ENCODE measurements around the gene E2F6.

E2F6 gene

DNA sequence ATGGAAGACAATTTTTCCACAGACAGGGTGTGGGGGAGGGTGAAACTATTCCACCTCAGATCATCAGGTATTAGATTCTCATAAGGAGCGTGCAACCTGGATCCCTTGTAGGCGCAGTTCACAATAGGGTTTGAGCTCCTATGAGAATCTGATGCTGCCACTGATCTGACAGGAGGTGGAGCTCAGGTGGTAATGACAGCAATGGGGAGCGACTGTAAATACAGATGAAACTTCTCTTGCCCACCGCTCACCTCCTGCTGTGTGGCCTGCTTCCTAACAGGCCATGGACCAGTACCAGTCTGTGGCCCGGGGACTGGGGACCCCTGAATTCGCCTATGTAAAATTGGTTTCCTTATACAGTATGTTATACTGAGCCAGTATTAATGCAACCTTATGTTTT is 27.3 kb upstream of the E2F6 start:
- DNase-seq (ENCODE audit: low spot score) = no peak
- TF ChIP-seq, protein P1, sequence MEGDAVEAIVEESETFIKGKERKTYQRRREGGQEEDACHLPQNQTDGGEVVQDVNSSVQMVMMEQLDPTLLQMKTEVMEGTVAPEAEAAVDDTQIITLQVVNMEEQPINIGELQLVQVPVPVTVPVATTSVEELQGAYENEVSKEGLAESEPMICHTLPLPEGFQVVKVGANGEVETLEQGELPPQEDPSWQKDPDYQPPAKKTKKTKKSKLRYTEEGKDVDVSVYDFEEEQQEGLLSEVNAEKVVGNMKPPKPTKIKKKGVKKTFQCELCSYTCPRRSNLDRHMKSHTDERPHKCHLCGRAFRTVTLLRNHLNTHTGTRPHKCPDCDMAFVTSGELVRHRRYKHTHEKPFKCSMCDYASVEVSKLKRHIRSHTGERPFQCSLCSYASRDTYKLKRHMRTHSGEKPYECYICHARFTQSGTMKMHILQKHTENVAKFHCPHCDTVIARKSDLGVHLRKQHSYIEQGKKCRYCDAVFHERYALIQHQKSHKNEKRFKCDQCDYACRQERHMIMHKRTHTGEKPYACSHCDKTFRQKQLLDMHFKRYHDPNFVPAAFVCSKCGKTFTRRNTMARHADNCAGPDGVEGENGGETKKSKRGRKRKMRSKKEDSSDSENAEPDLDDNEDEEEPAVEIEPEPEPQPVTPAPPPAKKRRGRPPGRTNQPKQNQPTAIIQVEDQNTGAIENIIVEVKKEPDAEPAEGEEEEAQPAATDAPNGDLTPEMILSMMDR (IDR thresholded peaks at IDR 0.05; ENCODE audit: extremely low read depth, missing control alignments) = no peak

DNA sequence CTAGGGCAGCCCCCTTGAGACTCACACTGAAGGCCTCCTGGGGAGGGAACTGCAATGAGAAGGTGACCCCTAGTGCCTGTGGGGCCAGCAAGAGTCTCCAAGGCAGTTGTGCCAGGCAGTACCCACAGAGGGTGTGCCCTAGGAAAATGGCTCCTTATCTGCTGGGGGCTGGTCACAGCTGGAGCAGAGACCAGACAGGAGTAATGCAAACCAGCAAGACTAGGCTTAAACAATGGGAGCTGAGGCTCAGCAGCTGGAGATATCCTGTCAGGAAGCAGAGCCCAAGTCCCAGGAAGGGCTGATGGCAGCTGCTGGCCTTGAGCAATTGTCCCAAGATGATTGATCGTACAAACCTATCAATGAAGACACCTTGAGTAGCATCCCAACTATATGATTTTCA is 26.8 kb upstream of the E2F6 start:
- TF ChIP-seq, protein P1 (IDR thresholded peaks at IDR 0.05; ENCODE audit: extremely low read depth, missing control alignments) = no peak
- DNase-seq (ENCODE audit: low spot score) = no peak

DNA sequence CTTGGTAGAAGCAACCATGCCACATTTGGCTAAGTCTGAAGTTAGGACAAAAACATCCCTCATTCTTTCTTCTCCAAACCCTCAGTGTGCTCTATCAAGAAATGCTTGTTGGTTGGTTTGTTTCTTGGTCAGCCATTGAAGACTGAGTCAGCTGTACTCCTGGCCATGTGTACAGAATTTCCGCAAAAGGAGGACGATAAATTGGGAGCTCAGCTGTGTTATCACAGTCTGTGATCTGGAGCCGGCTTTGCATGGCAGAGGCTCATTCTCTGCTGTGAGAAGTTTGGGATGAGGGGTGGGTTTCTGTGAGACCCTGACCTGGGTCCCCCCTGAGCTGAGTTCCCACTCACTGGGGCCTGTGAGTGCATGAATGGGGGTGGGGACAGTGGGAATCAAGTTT is 26.3 kb upstream of the E2F6 start:
- DNase-seq (ENCODE audit: low spot score) = no peak
- TF ChIP-seq, protein P1 (IDR thresholded peaks at IDR 0.05; ENCODE audit: extremely low read depth, missing control alignments) = no peak

DNA sequence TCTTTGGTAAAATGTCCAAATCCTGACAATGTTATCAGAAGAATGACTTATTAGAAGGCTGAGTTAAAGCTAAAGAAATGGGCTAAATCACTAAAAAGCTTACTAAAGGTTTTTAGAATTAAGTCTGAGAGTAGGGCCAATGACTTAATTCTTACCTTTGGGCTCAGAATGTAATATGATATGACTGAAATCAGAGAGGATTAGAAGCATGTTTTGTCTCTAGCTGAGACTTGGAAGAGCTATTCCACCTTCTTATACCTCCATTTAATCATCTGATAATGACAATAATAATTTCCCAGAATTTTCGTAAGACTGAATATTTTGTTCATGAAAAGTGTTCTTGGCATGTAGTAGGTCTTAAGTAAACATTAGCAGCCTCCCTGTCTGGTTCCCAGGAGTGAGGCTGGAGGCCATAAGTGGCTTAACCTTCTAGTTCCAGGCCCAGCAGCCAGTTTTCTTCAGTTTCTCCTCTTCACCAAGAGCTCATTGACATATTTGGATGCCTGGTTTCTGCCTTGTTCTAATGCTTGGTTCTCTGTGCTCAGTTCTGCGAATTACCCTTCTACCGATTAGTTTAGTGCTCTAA is 25.5 kb upstream of the E2F6 start:
- DNase-seq (ENCODE audit: low spot score) = no peak
- TF ChIP-seq, protein P1 (IDR thresholded peaks at IDR 0.05; ENCODE audit: extremely low read depth, missing control alignments) = no peak

DNA sequence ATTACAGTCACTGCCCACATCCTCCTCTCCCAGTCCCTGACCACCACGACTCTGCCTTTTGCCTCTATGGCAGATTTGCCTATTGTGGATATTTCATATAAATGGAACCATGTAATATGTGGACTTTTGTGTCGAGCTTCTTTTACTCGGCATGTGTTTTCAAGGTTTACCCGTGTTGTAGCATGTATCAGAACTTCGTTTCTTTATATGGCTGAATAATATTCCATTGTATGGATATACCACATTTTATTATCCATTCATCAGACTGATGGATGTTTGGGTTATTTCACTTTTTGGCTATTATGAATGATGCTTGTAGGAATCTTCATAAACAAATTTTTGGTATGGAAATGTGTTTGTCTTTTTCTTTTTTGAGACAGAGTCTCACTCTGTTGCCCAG is 24.2 kb upstream of the E2F6 start:
- DNase-seq (ENCODE audit: low spot score) = no peak
- TF ChIP-seq, protein P1 (IDR thresholded peaks at IDR 0.05; ENCODE audit: extremely low read depth, missing control alignments) = no peak

DNA sequence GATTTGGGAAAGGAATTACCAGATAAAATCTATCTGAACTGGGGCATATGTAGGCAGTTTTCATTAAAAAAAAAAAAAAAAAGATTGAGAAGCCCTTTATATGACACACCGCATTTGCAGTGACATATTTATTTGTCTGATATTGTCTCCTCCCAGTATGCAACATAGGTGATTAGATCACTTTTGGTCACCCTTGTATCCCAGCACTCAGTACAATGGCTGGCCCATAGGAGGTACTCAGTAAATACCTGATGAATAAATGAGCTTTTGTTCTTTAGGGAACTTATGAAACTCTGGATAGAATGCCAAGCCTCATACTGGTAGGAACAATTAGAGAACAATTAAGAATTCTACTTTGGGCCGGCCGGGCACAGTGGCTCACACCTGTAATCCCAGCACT is 22.8 kb upstream of the E2F6 start:
- TF ChIP-seq, protein P1 (IDR thresholded peaks at IDR 0.05; ENCODE audit: extremely low read depth, missing control alignments) = no peak
- DNase-seq (ENCODE audit: low spot score) = no peak

DNA sequence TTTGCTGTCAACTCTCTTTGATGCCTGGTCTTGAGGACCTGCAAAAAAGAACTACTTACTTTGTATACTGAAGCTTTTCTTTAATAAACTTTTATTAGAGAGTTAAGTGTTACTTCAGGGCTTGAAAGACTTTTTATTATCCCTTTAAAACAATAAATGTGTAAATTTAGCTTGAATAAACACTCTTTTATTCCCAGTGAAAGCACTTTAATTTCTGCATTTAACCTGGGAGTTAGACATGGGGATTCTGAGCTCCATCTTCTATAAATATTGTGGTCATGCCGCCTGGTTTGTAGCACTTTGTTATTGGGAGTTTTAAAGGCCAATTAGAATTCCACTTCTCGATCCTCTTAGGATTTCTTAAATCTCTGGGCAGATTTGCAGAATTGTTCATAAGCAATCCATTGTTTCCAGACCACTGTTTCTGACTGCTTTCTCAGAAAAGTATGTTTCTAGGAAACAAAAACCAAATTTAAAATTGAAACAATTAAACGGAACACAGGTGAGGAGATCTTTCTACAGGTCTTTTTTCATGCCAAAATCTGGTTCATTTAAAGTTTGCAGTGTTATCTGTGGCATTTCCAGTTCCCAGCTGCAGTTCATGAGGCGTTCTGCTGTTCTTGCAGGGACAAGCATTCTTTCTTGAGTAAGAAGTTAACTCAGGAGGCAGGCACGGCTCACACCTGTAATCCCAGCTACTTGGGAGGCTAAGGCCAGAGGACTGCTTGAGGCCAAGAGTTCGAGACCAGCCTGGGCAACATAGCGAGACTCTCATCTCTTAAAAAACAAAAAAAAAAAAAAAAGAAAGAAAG is 18.1 kb upstream of the E2F6 start:
- TF ChIP-seq, protein P1 (IDR thresholded peaks at IDR 0.05; ENCODE audit: extremely low read depth, missing control alignments) = no peak
- no peak for DNase-seq (ENCODE audit: low spot score)

All from GM20000 (cell line).